Measurements from ENCODE around the gene ZNF10. TPM values are rescaled to one million over a fixed set of nuclear protein-coding genes. Genes with fewer than 3 reads are reported as not detected.

The ZNF10 gene
- polyA plus RNA-seq (2013) = 4.3 and 4.5 TPM in 2 replicates

DNA sequence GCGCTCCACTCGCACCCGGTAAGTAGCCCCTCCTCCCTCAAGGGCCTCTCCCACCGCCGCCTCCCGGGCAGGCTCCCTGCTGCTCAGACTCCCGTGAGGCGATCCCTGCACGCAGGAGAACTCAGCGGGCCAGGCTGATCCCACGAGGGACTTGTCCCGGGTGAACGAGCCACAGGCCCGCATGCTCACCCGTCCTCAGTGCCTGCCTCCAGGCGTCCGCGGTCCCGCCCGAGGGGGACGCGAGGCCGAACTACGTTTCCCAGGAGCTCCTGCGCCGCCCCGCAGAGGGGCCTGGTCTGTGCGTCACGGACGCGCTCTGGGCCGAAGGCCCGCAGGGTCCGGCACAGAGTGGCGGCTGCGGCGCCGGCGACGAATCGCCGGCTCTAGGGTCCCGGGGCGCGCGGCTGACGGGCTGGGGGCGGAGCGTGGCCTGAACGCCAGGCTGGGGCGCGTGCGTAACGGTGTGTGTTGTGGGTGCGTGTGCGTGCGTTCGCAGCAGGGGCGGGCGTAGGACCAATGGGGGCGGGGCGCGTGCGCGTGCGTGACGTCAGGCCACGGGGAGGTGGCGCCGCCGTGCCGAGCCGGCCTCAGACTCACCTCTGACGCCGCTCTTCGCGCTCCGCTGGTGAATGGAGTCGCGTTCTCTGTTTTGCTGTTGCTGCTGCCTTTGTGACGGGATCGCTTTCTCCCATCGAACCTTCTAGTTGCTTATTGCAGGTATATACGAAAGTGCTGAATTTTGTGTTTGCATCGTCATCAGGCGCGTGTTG is at the start of gene ZNF10, which contains the start of gene ZNF891:
TSS of gene ZNF10 (plus strand) at position 590 of the 770 bp plus-strand sequence. CDS start 13,866 bp downstream, outside the sequence.
TSS of gene ZNF891 (minus strand) at position 237 of the 770 bp plus-strand sequence. CDS start 8,356 bp downstream, outside the sequence.
- H4K8ac ChIP-seq (ENCODE audit: low read depth, low read length) = peak within 1 kb of the TSS; percentile 79
- no peak within 1 kb of the TSS for H2BK12ac ChIP-seq (ENCODE audit: low read length)
- peak within 1 kb of the TSS; percentile 68 for H4K12ac ChIP-seq (ENCODE audit: low read depth, low read length)
- H3K27ac ChIP-seq (ENCODE audit: low read depth, low read length) = peak within 1 kb of the TSS; percentile 74
- peak within 1 kb of the TSS; percentile 88 for H3K4me3 ChIP-seq (ENCODE audit: low read depth, low read length)
- peaks cover 9% of the 10 kb centered on the region in 2 experiments for H3K36me3 ChIP-seq (ENCODE audit: control insufficient read depth in 1 of 2, insufficient read depth in 2 of 2, low read length in 2 of 2)
- peaks cover 2 to 3% of the 10 kb centered on the region in 2 experiments for H3K4me1 ChIP-seq (ENCODE audit: control insufficient read depth in 1 of 2, insufficient read depth in 2 of 2, low read length in 2 of 2)
- no peak within 1 kb of the TSS for H3K4ac ChIP-seq (ENCODE audit: low read depth, low read length)
- peaks cover 8% of the 10 kb centered on the region for H3K79me1 ChIP-seq (ENCODE audit: low read length)
- peak within 1 kb of the TSS; percentile 36 for H2BK120ac ChIP-seq (ENCODE audit: insufficient read depth, low read length, poor library complexity)
- peak within 1 kb of the TSS; percentile 64 for H3K9ac ChIP-seq (ENCODE audit: low read length)
- H2BK5ac ChIP-seq (ENCODE audit: low read depth, low read length, poor library complexity) = peak within 1 kb of the TSS; percentile 70
- H3K18ac ChIP-seq (ENCODE audit: low read length) = peak within 1 kb of the TSS; percentile 81
- peak within 1 kb of the TSS; percentile 75 for H3K4me2 ChIP-seq (ENCODE audit: low read length)
- H3K14ac ChIP-seq (ENCODE audit: low read length) = peak within 1 kb of the TSS; percentile 81
- peaks cover 11% of the 10 kb centered on the region for H3K9me3 ChIP-seq (ENCODE audit: insufficient read depth, low read depth, low read length)
- H2AK5ac ChIP-seq (ENCODE audit: low read length) = no peak within 1 kb of the TSS
- no peaks in the 10 kb centered on the region for H3K27me3 ChIP-seq (ENCODE audit: insufficient read depth, low read length)
- H3K79me2 ChIP-seq (ENCODE audit: control insufficient read depth, insufficient read depth, low read length, poor library complexity) = peaks cover 4% of the 10 kb centered on the region
- peak within 1 kb of the TSS; percentile 50 for H4K91ac ChIP-seq (ENCODE audit: low read depth, low read length)
- H3K23ac ChIP-seq (ENCODE audit: low read length) = no peak within 1 kb of the TSS
- H2AFZ ChIP-seq (ENCODE audit: insufficient read depth, low read length, poor library complexity) = peak within 1 kb of the TSS; percentile 98
- WGBS (ENCODE audit: extremely low coverage, insufficient coverage, insufficient read length) = no CpG with 5 or more reads among the region's 87 CpGs
- peak; percentile 96 to 98 for DNase-seq

DNA sequence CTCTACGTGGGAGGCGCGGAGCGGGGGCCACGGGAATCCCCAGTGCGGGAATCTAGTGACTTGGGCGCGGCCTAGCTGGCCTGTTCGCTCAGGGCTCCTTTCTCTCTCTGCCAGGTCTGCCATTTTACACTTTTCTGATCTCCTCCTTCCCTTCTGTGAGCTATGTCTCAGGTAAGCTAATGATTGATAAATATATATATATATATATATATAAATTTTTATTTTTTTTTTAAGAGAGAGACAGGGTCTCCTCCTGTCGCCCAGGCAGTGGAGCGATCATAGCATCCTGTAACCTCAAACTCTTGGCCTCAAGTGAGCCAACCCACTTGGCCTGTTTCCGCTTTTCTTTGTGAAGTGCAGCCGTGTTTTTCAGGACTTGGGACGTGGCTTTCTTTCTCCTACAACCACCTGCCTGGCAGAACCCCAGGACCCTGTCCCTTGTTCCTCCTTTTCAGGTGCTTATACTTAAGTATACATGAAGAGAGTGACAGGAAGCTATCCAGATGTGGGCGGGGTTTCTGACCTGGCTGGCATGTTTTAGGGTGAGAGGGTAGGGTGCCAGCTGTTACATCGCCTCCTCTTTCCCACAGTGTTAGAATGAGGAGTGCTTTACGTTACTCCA is 49.2 kb upstream of the ZNF10 start:
- peak overlapping the region; percentile 91 for H3K27ac ChIP-seq (ENCODE audit: low read depth, low read length)
- H3K14ac ChIP-seq (ENCODE audit: low read length) = peak overlapping the region; percentile 71
- H4K8ac ChIP-seq (ENCODE audit: low read depth, low read length) = peak overlapping the region; percentile 94
- no peak for DNase-seq
- peak overlapping the region; percentile 62 for H4K91ac ChIP-seq (ENCODE audit: low read depth, low read length)
- H3K4me2 ChIP-seq (ENCODE audit: low read length) = peak overlapping the region; percentile 61
- H2AK5ac ChIP-seq (ENCODE audit: low read length) = peak overlapping the region; percentile 29
- peak overlapping the region; percentile 37 for H4K12ac ChIP-seq (ENCODE audit: low read depth, low read length)
- H2BK5ac ChIP-seq (ENCODE audit: low read depth, low read length, poor library complexity) = peak overlapping the region; percentile 51
- peak overlapping the region; percentile 83 for H3K9ac ChIP-seq (ENCODE audit: low read length)
- peaks cover 10% of the 10 kb centered on the region for H3K9me3 ChIP-seq (ENCODE audit: insufficient read depth, low read depth, low read length)
- peaks cover 15 to 20% of the 10 kb centered on the region in 2 experiments for H3K36me3 ChIP-seq (ENCODE audit: control insufficient read depth in 1 of 2, insufficient read depth in 2 of 2, low read length in 2 of 2)
- peak overlapping the region; percentile 66 for H2AFZ ChIP-seq (ENCODE audit: insufficient read depth, low read length, poor library complexity)
- H3K79me2 ChIP-seq (ENCODE audit: control insufficient read depth, insufficient read depth, low read length, poor library complexity) = peaks cover 9% of the 10 kb centered on the region
- H3K79me1 ChIP-seq (ENCODE audit: low read length) = peaks cover 9% of the 10 kb centered on the region
- peak overlapping the region; percentile 48 for H3K18ac ChIP-seq (ENCODE audit: low read length)
- WGBS (ENCODE audit: extremely low coverage, insufficient coverage, insufficient read length) = no CpG with 5 or more reads among the region's 17 CpGs
- no peak overlapping the region for H3K23ac ChIP-seq (ENCODE audit: low read length)
- peak overlapping the region; percentile 34 for H2BK120ac ChIP-seq (ENCODE audit: insufficient read depth, low read length, poor library complexity)
- H2BK12ac ChIP-seq (ENCODE audit: low read length) = peak overlapping the region; percentile 68
- H3K4me1 ChIP-seq (ENCODE audit: control insufficient read depth in 1 of 2, insufficient read depth in 2 of 2, low read length in 2 of 2) = peaks cover 4 to 6% of the 10 kb centered on the region in 2 experiments
- H3K4me3 ChIP-seq (ENCODE audit: low read depth, low read length) = peak overlapping the region; percentile 94
- no peaks in the 10 kb centered on the region for H3K27me3 ChIP-seq (ENCODE audit: insufficient read depth, low read length)
- H3K4ac ChIP-seq (ENCODE audit: low read depth, low read length) = peak overlapping the region; percentile 77

DNA sequence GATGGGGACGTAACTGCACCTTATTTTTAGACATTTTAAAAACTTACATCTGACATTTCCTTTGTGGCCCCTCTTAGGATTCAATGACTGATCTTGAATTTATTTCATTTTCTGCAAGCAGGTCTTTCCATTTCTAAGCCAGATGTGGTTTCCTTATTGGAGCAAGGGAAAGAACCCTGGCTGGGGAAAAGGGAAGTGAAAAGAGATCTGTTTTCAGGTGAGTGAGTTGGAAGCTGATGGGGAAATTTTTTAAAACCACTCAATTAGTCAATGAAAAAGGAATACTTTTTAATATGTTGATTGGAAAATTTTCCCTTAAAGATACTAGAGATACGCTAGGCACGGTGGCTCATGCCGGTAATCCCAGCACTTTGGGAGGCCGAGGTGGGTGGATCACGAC is 47.1 kb upstream of the ZNF10 start:
- Histone ChIP-seq H3K18ac (ENCODE audit: low read length) (no peak overlapping the region), H2BK12ac (ENCODE audit: low read length) (no peak overlapping the region), H3K4me2 (ENCODE audit: low read length) (no peak overlapping the region), H4K91ac (ENCODE audit: low read depth, low read length) (no peak overlapping the region), H3K4me1 (ENCODE audit: control insufficient read depth in 1 of 2, insufficient read depth in 2 of 2, low read length in 2 of 2) (peaks cover 4 to 6% of the 10 kb centered on the region in 2 experiments), H3K9me3 (ENCODE audit: insufficient read depth, low read depth, low read length) (peaks cover 5% of the 10 kb centered on the region), H2AK5ac (ENCODE audit: low read length) (no peak overlapping the region), H3K27me3 (ENCODE audit: insufficient read depth, low read length) (no peaks in the 10 kb centered on the region), H3K36me3 (ENCODE audit: control insufficient read depth in 1 of 2, insufficient read depth in 2 of 2, low read length in 2 of 2) (peaks cover 15 to 20% of the 10 kb centered on the region in 2 experiments), H3K4me3 (ENCODE audit: low read depth, low read length) (no peak overlapping the region), H3K14ac (ENCODE audit: low read length) (no peak overlapping the region), H2AFZ (ENCODE audit: insufficient read depth, low read length, poor library complexity) (no peak overlapping the region), H2BK120ac (ENCODE audit: insufficient read depth, low read length, poor library complexity) (no peak overlapping the region), H3K4ac (ENCODE audit: low read depth, low read length) (no peak overlapping the region), H3K9ac (ENCODE audit: low read length) (no peak overlapping the region), H4K8ac (ENCODE audit: low read depth, low read length) (no peak overlapping the region), H3K79me2 (ENCODE audit: control insufficient read depth, insufficient read depth, low read length, poor library complexity) (peaks cover 9% of the 10 kb centered on the region), H3K79me1 (ENCODE audit: low read length) (peaks cover 9% of the 10 kb centered on the region), H3K27ac (ENCODE audit: low read depth, low read length) (no peak overlapping the region), H2BK5ac (ENCODE audit: low read depth, low read length, poor library complexity) (no peak overlapping the region), H4K12ac (ENCODE audit: low read depth, low read length) (no peak overlapping the region), H3K23ac (ENCODE audit: low read length) (no peak overlapping the region)
- no CpG with 5 or more reads among the region's 6 CpGs for WGBS (ENCODE audit: extremely low coverage, insufficient coverage, insufficient read length)
- no peak for DNase-seq

DNA sequence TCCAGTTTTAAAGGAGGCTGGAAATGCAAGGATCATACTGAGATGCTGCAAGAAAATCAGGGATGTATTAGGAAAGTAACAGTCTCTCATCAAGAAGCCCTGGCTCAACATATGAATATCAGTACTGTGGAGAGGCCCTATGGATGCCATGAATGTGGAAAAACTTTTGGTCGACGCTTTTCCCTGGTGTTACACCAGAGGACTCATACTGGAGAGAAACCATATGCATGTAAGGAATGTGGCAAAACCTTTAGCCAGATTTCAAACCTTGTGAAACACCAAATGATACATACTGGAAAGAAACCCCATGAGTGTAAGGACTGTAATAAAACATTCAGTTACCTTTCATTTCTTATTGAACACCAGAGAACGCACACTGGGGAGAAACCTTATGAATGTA is 24.8 kb upstream of the ZNF10 start:
- Histone ChIP-seq H2AFZ (ENCODE audit: insufficient read depth, low read length, poor library complexity) (no peak overlapping the region), H2BK5ac (ENCODE audit: low read depth, low read length, poor library complexity) (no peak overlapping the region), H3K79me1 (ENCODE audit: low read length) (no peaks in the 10 kb centered on the region), H3K4ac (ENCODE audit: low read depth, low read length) (no peak overlapping the region), H4K8ac (ENCODE audit: low read depth, low read length) (no peak overlapping the region), H3K4me1 (ENCODE audit: control insufficient read depth in 1 of 2, insufficient read depth in 2 of 2, low read length in 2 of 2) (no peaks in the 10 kb centered on the region), H3K4me3 (ENCODE audit: low read depth, low read length) (no peak overlapping the region), H3K36me3 (ENCODE audit: control insufficient read depth in 1 of 2, insufficient read depth in 2 of 2, low read length in 2 of 2) (peaks cover 12 to 19% of the 10 kb centered on the region in 2 experiments), H3K4me2 (ENCODE audit: low read length) (no peak overlapping the region), H3K9ac (ENCODE audit: low read length) (no peak overlapping the region), H2BK12ac (ENCODE audit: low read length) (no peak overlapping the region), H4K91ac (ENCODE audit: low read depth, low read length) (no peak overlapping the region), H3K27me3 (ENCODE audit: insufficient read depth, low read length) (no peaks in the 10 kb centered on the region), H3K18ac (ENCODE audit: low read length) (no peak overlapping the region), H3K23ac (ENCODE audit: low read length) (no peak overlapping the region), H4K12ac (ENCODE audit: low read depth, low read length) (no peak overlapping the region), H2BK120ac (ENCODE audit: insufficient read depth, low read length, poor library complexity) (no peak overlapping the region), H3K27ac (ENCODE audit: low read depth, low read length) (no peak overlapping the region), H2AK5ac (ENCODE audit: low read length) (no peak overlapping the region), H3K14ac (ENCODE audit: low read length) (no peak overlapping the region), H3K79me2 (ENCODE audit: control insufficient read depth, insufficient read depth, low read length, poor library complexity) (no peaks in the 10 kb centered on the region), H3K9me3 (ENCODE audit: insufficient read depth, low read depth, low read length) (peaks cover 5% of the 10 kb centered on the region)
- no CpG with 5 or more reads among the region's 3 CpGs for WGBS (ENCODE audit: extremely low coverage, insufficient coverage, insufficient read length)
- no peak for DNase-seq

Measured in trophoblast cell (in vitro differentiated cells and primary cell).